Measurements from ENCODE around the gene ARHGAP10.

ARHGAP10 gene

GRCh38 chr4:148118179-148118578 lies 386.3 kb downstream of the ARHGAP10 start:
- H3K36me3 ChIP-seq (ENCODE audit: insufficient read depth) = no peaks in the 10 kb centered on the region
- no peak for TF ChIP-seq CTCF (conservative IDR thresholded peaks at IDR 0.05; ENCODE audit: low read depth, low read length)
- no peak overlapping the region for H3K4me2 ChIP-seq
- no peak overlapping the region for H3K27ac ChIP-seq
- no peak overlapping the region for H3K9ac ChIP-seq
- no peaks in the 10 kb centered on the region for H3K79me2 ChIP-seq (ENCODE audit: insufficient read depth, low read depth)
- H3K4me3 ChIP-seq (IDR thresholded peaks at IDR 0.05; ENCODE audit: insufficient read depth, low read depth, low read length) = no peak overlapping the region
- H3K4me1 ChIP-seq (ENCODE audit: low read depth, poor library complexity, severe bottlenecking) = no peaks in the 10 kb centered on the region
- no peak overlapping the region for H2AFZ ChIP-seq (ENCODE audit: low read depth)
- H3K27me3 ChIP-seq (ENCODE audit: insufficient read depth, low read depth) = no peaks in the 10 kb centered on the region
- H4K20me1 ChIP-seq (ENCODE audit: insufficient read depth) = no peaks in the 10 kb centered on the region

GRCh38 chr4:148118633-148119032 lies 386.7 kb downstream of the ARHGAP10 start:
- TF ChIP-seq CTCF (conservative IDR thresholded peaks at IDR 0.05; ENCODE audit: low read depth, low read length) = no peak

GRCh38 chr4:148120216-148120615 lies 388.3 kb downstream of the ARHGAP10 start:
- H3K27ac ChIP-seq = no peak overlapping the region
- no peak for TF ChIP-seq CTCF (conservative IDR thresholded peaks at IDR 0.05; ENCODE audit: low read depth, low read length)
- H3K27me3 ChIP-seq (ENCODE audit: insufficient read depth, low read depth) = no peaks in the 10 kb centered on the region
- no peak overlapping the region for H3K4me3 ChIP-seq (IDR thresholded peaks at IDR 0.05; ENCODE audit: insufficient read depth, low read depth, low read length)
- no peaks in the 10 kb centered on the region for H3K79me2 ChIP-seq (ENCODE audit: insufficient read depth, low read depth)
- H3K9ac ChIP-seq = no peak overlapping the region
- H2AFZ ChIP-seq (ENCODE audit: low read depth) = no peak overlapping the region
- H4K20me1 ChIP-seq (ENCODE audit: insufficient read depth) = no peaks in the 10 kb centered on the region
- H3K4me2 ChIP-seq = no peak overlapping the region
- no peaks in the 10 kb centered on the region for H3K36me3 ChIP-seq (ENCODE audit: insufficient read depth)
- H3K4me1 ChIP-seq (ENCODE audit: low read depth, poor library complexity, severe bottlenecking) = no peaks in the 10 kb centered on the region

More at GRCh38 chr4:148118633-148119032, 386.7 kb downstream of the ARHGAP10 start:
- H4K20me1 ChIP-seq (ENCODE audit: insufficient read depth) = no peaks in the 10 kb centered on the region
- no peak overlapping the region for H3K9ac ChIP-seq
- no peak overlapping the region for H3K27ac ChIP-seq
- H2AFZ ChIP-seq (ENCODE audit: low read depth) = no peak overlapping the region
- no peaks in the 10 kb centered on the region for H3K27me3 ChIP-seq (ENCODE audit: insufficient read depth, low read depth)
- H3K4me1 ChIP-seq (ENCODE audit: low read depth, poor library complexity, severe bottlenecking) = no peaks in the 10 kb centered on the region
- H3K36me3 ChIP-seq (ENCODE audit: insufficient read depth) = no peaks in the 10 kb centered on the region
- no peak overlapping the region for H3K4me2 ChIP-seq
- H3K4me3 ChIP-seq (IDR thresholded peaks at IDR 0.05; ENCODE audit: insufficient read depth, low read depth, low read length) = no peak overlapping the region
- no peaks in the 10 kb centered on the region for H3K79me2 ChIP-seq (ENCODE audit: insufficient read depth, low read depth)

All from KMS-11 (cell line).